Measurements from ENCODE around the gene SLC25A33. TPM values are rescaled to one million over a fixed set of nuclear protein-coding genes. Genes with fewer than 3 reads are reported as not detected.

SLC25A33 gene
- total RNA-seq, 1 experiment from 2014 or later: 9.4 TPM

DNA sequence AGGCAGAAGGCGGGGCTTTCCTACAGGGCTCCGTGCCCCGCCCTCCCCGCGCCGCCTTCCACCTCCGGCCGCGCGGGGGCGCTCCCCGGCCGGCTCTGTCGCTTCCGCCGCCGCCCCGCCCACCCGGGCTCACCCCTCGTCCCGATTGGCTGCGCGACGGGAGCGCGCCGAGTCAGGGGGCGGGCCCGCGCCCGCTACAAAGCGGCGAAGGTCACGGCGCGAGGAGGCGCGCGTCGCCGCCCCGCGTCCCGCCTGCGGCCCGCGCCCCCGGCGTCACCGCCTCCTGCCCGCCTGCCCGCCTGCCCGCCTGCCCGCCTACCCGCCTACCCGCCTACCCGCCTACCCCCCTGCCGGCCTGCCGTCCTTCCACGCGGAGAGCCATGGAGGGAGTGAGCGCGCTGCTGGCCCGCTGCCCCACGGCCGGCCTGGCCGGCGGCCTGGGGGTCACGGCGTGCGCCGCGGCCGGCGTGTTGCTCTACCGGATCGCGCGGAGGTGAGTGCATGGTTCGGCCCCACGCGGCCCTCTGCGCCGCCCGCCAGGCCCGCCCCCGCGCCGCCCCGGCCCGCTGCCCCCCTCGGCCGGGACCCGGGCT, 49.4 kb downstream of the SLC25A33 start, which contains the start of gene TMEM201:
TMEM201 (plus strand) TSS at position 361 of the 593 bp plus-strand sequence; CDS start at position 381, 20 bp downstream.
- Histone ChIP-seq H3K4ac (ENCODE audit: low read depth, low read length) (no peak within 1 kb of the TSS), H4K8ac (replicated peaks; ENCODE audit: insufficient read length, low read depth, low read length) (no peak within 1 kb of the TSS), H2BK5ac (ENCODE audit: insufficient read length, low read length) (no peak within 1 kb of the TSS), H3K79me1 (ENCODE audit: insufficient read depth, low read depth, low read length, poor library complexity, severe bottlenecking) (peaks cover 7% of the 10 kb centered on the region), H3K4me1 (ENCODE audit: insufficient read depth, low read length) (peaks cover 5% of the 10 kb centered on the region; the same call in 1 of the 2 replicates), H3K23me2 (ENCODE audit: insufficient read length, low read depth, low read length, poor library complexity, severe bottlenecking) (peaks cover 9% of the 10 kb centered on the region), H2BK15ac (ENCODE audit: low read depth, low read length) (no peak within 1 kb of the TSS), H3K4me2 (ENCODE audit: insufficient read depth, insufficient read length, low read length) (peak within 1 kb of the TSS; percentile 84), H3K27me3 (ENCODE audit: insufficient read depth, low read length) (no peaks in the 10 kb centered on the region), H3K14ac (ENCODE audit: insufficient read depth, low read length) (peak within 1 kb of the TSS; percentile 62), H2AFZ (ENCODE audit: low read length) (peak within 1 kb of the TSS; percentile 90), H3K23ac (ENCODE audit: insufficient read length, low read depth, low read length) (no peak within 1 kb of the TSS), H2BK120ac (ENCODE audit: low read depth, low read length, poor library complexity, severe bottlenecking) (no peak within 1 kb of the TSS), H4K5ac (ENCODE audit: insufficient read length, low read depth, low read length) (no peak within 1 kb of the TSS), H3T11ph (ENCODE audit: low read length) (no peak within 1 kb of the TSS), H4K91ac (ENCODE audit: insufficient read length, low read depth, low read length) (no peak within 1 kb of the TSS), H3K9me3 (ENCODE audit: control insufficient read depth, low read depth, low read length) (no peaks in the 10 kb centered on the region), H2BK12ac (ENCODE audit: insufficient read length, low read depth, low read length) (no peak within 1 kb of the TSS), H3K9ac (ENCODE audit: extremely low read depth, insufficient read length, low read length) (peak within 1 kb of the TSS; percentile 57), H2AK5ac (ENCODE audit: insufficient read length, low read length) (no peak within 1 kb of the TSS), H3K56ac (ENCODE audit: insufficient read length, low read depth, low read length) (no peak within 1 kb of the TSS), H3K79me2 (ENCODE audit: insufficient read depth, low read length) (peaks cover 14% of the 10 kb centered on the region; the same call in 1 of the 2 replicates), H3K18ac (ENCODE audit: insufficient read length, low read depth, low read length) (no peak within 1 kb of the TSS), H4K20me1 (ENCODE audit: control insufficient read depth, insufficient read depth, insufficient read length) (no peaks in the 10 kb centered on the region), H2BK20ac (ENCODE audit: low read depth, low read length, poor library complexity, severe bottlenecking) (no peak within 1 kb of the TSS), H3K27ac (ENCODE audit: insufficient read length, low read depth, low read length) (no peak within 1 kb of the TSS)
- TF ChIP-seq, protein P1, sequence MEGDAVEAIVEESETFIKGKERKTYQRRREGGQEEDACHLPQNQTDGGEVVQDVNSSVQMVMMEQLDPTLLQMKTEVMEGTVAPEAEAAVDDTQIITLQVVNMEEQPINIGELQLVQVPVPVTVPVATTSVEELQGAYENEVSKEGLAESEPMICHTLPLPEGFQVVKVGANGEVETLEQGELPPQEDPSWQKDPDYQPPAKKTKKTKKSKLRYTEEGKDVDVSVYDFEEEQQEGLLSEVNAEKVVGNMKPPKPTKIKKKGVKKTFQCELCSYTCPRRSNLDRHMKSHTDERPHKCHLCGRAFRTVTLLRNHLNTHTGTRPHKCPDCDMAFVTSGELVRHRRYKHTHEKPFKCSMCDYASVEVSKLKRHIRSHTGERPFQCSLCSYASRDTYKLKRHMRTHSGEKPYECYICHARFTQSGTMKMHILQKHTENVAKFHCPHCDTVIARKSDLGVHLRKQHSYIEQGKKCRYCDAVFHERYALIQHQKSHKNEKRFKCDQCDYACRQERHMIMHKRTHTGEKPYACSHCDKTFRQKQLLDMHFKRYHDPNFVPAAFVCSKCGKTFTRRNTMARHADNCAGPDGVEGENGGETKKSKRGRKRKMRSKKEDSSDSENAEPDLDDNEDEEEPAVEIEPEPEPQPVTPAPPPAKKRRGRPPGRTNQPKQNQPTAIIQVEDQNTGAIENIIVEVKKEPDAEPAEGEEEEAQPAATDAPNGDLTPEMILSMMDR (conservative IDR thresholded peaks at IDR 0.05): peak; percentile 89
- DNase-seq: peak; percentile 91
- H3K4me1 Mint-ChIP-seq: peaks cover 31 to 38% of the 10 kb centered on the region in 2 experiments
- peaks cover 7% of the 10 kb centered on the region for H3K27me3 Mint-ChIP-seq (ENCODE audit: low read depth)
- peaks cover 0 to 2% of the 10 kb centered on the region in 2 experiments; a peak in 2 of 5 replicates for H3K9me3 Mint-ChIP-seq
- H3K36me3 Mint-ChIP-seq (ENCODE audit: insufficient read depth in 1 of 3, low read depth in 3 of 3): peaks cover 2 to 9% (median 5%) of the 10 kb centered on the region in 3 experiments; a peak in 5 of 7 replicates
- H3K27ac Mint-ChIP-seq: 0 out of 7 replicates have a peak within 1 kb of the TSS, but pooled peaks of 1 of the 3 experiments have one; percentile 57
- H3K4me3 Mint-ChIP-seq: peak within 1 kb of the TSS; percentile 86 to 90
- WGBS (ENCODE audit: extremely low coverage, insufficient read length, low lambda C conversion rate): no CpG with 5 or more reads among the region's 94 CpGs

Data from H9 (cell line).